NCI-H510A treated with DMSO at 0.1 percent for 48 hours (cell line): Measurements from ENCODE around the gene GPI.

ENCODE experiments used
- DNase-seq: peaks from one replicate; lab custom pipeline; 2025; lab: John Stamatoyannopoulos, UW

Gene GPI

GRCh38 chr19:34405892-34406660 lies 41.1 kb downstream of the GPI start:
- no peak for DNase-seq

- no peak for DNase-seq
Measured at GRCh38 chr19:34408411-34408810, 43.4 kb downstream of the GPI start.

GRCh38 chr19:34409189-34410164 lies 44.5 kb downstream of the GPI start:
- no peak for DNase-seq

GRCh38 chr19:34411216-34411615 lies 46.2 kb downstream of the GPI start:
- DNase-seq, result no peak

- no peak for DNase-seq
Measured at GRCh38 chr19:34416021-34416545, 51.1 kb downstream of the GPI start.

- no peak for DNase-seq
Measured at GRCh38 chr19:34418300-34418699, 53.3 kb downstream of the GPI start.

- DNase-seq, result no peak
Measured at GRCh38 chr19:34426096-34426661, 61.2 kb downstream of the GPI start.

GRCh38 chr19:34428549-34429285 lies 63.7 kb downstream of the GPI start:
- peak; percentile 32 for DNase-seq

- DNase-seq, result no peak
Measured at GRCh38 chr19:34429553-34429952, 64.6 kb downstream of the GPI start.

GRCh38 chr19:34430738-34431625 lies 66.0 kb downstream of the GPI start:
- DNase-seq, result no peak

GRCh38 chr19:34431681-34432402 lies 66.8 kb downstream of the GPI start:
- no peak for DNase-seq

- DNase-seq, result no peak
Measured at GRCh38 chr19:34432797-34433196, 67.8 kb downstream of the GPI start.

- DNase-seq, result no peak
Measured at GRCh38 chr19:34436716-34437115, 71.7 kb downstream of the GPI start.

GRCh38 chr19:34448191-34448590 lies 83.2 kb downstream of the GPI start:
- DNase-seq, result no peak
